H9 (cell line): ENCODE results near the gene TEX22. TPM values are rescaled to one million over a fixed set of nuclear protein-coding genes. Genes with fewer than 3 reads are reported as not detected.

Experiments
- DNase-seq: peaks from one replicate; pipeline ENCODE4 v3.0.0-alpha.2; 2017
- H2AFZ ChIP-seq: one replicate; pipeline ENCODE4 v1.6.1; 2013; ENCODE audit warnings: mild to moderate bottlenecking, low read length, control low read depth, moderate library complexity
- H2AK5ac ChIP-seq: 2 replicates; pipeline ENCODE4 v1.6.1; 2013; ENCODE audit warnings: low read length, control low read depth, mixed read lengths; ENCODE audit not compliant: insufficient read length
- H2BK120ac ChIP-seq: one replicate; pipeline ENCODE4 v1.6.1; 2013; ENCODE audit warnings: low read depth, mild to moderate bottlenecking, low read length, control low read depth, inconsistent platforms; ENCODE audit not compliant: poor library complexity, severe bottlenecking
- H2BK12ac ChIP-seq: 2 replicates; pipeline ENCODE4 v1.6.1; 2013; ENCODE audit warnings: low read length, control low read depth, mixed read lengths, low read depth; ENCODE audit not compliant: insufficient read length
- H2BK15ac ChIP-seq: 2 replicates; pipeline ENCODE4 v1.6.1; 2013; ENCODE audit warnings: low read depth, low read length, control low read depth
- H2BK20ac ChIP-seq: one replicate; pipeline ENCODE4 v1.6.1; 2013; ENCODE audit warnings: low read depth, mild to moderate bottlenecking, low read length, control low read depth, inconsistent platforms; ENCODE audit not compliant: poor library complexity, severe bottlenecking
- H2BK5ac ChIP-seq: 2 replicates; pipeline ENCODE4 v1.6.1; 2013; ENCODE audit warnings: low read length, control low read depth, mixed read lengths; ENCODE audit not compliant: insufficient read length
- H3K14ac ChIP-seq: 2 replicates; pipeline ENCODE4 v1.6.1; 2013; ENCODE audit warnings: low read length, control low read depth; ENCODE audit not compliant: insufficient read depth
- H3K18ac ChIP-seq: 2 replicates; pipeline ENCODE4 v1.6.1; 2013; ENCODE audit warnings: low read depth, mild to moderate bottlenecking, mixed read lengths, low read length, control low read depth; ENCODE audit not compliant: insufficient read length
- H3K23ac ChIP-seq: 2 replicates; pipeline ENCODE4 v1.6.1; 2013; ENCODE audit warnings: low read length, control low read depth, mixed read lengths, low read depth; ENCODE audit not compliant: insufficient read length
- H3K23me2 ChIP-seq: 2 replicates; pipeline ENCODE4 v1.6.1; 2013; ENCODE audit warnings: low read depth, mild to moderate bottlenecking, mixed read lengths, low read length, control low read depth; ENCODE audit not compliant: insufficient read length, poor library complexity, severe bottlenecking
- H3K27ac ChIP-seq: 2 replicates; pipeline ENCODE4 v1.5.1; 2013; ENCODE audit warnings: low read length, control low read depth, mixed read lengths, low read depth; ENCODE audit not compliant: insufficient read length
- H3K27me3 ChIP-seq: 2 replicates; pipeline ENCODE4 v1.6.1; 2013; ENCODE audit warnings: low read length, control low read depth, inconsistent platforms; ENCODE audit not compliant: insufficient read depth
- H3K4ac ChIP-seq: 2 replicates; pipeline ENCODE4 v1.6.1; 2013; ENCODE audit warnings: low read depth, mild to moderate bottlenecking, control low read depth, inconsistent platforms, low read length, moderate library complexity
- H3K4me1 ChIP-seq: 2 replicates; pipeline ENCODE4 v1.6.1; 2013; ENCODE audit warnings: low read length, control low read depth, inconsistent platforms; ENCODE audit not compliant: insufficient read depth
- H3K4me2 ChIP-seq: 2 replicates; pipeline ENCODE4 v1.6.1; 2013; ENCODE audit warnings: low read length, control low read depth, mixed read lengths; ENCODE audit not compliant: insufficient read length, insufficient read depth
- H3K56ac ChIP-seq: 2 replicates; pipeline ENCODE4 v1.6.1; 2013; ENCODE audit warnings: low read depth, mild to moderate bottlenecking, mixed read lengths, low read length, control low read depth; ENCODE audit not compliant: insufficient read length
- H3K79me1 ChIP-seq: 2 replicates; pipeline ENCODE4 v1.6.1; 2013; ENCODE audit warnings: low read depth, mild to moderate bottlenecking, moderate library complexity, low read length, control low read depth, inconsistent platforms; ENCODE audit not compliant: insufficient read depth, poor library complexity, severe bottlenecking
- H3K79me2 ChIP-seq: 2 replicates; pipeline ENCODE4 v1.6.1; 2013; ENCODE audit warnings: low read length, control low read depth, inconsistent platforms; ENCODE audit not compliant: insufficient read depth
- H3K9ac ChIP-seq: 2 replicates; pipeline ENCODE4 v1.6.1; 2013; ENCODE audit warnings: low read length, control low read depth, mixed read lengths; ENCODE audit not compliant: insufficient read length; ENCODE audit errors: extremely low read depth
- H3K9me3 ChIP-seq: one replicate; pipeline ENCODE4 v1.6.1; 2013; ENCODE audit warnings: low read depth, low read length, inconsistent platforms; ENCODE audit not compliant: control insufficient read depth
- H3T11ph ChIP-seq: one replicate; pipeline ENCODE4 v1.6.1; 2013; ENCODE audit warnings: mild to moderate bottlenecking, low read length, control low read depth, inconsistent platforms
- H4K20me1 ChIP-seq: one replicate; pipeline ENCODE4 v1.6.1; 2013; ENCODE audit not compliant: control insufficient read depth, insufficient read length, insufficient read depth
- H4K5ac ChIP-seq: 2 replicates; pipeline ENCODE4 v1.6.1; 2013; ENCODE audit warnings: low read depth, mild to moderate bottlenecking, mixed read lengths, low read length, control low read depth; ENCODE audit not compliant: insufficient read length
- H4K8ac ChIP-seq: replicated peaks from 2 replicates; pipeline ENCODE4 v1.6.1; 2013; ENCODE audit warnings: low read length, control low read depth, mixed read lengths, low read depth; ENCODE audit not compliant: insufficient read length
- H4K91ac ChIP-seq: 2 replicates; pipeline ENCODE4 v1.6.1; 2013; ENCODE audit warnings: low read depth, mild to moderate bottlenecking, moderate library complexity, mixed read lengths, low read length, control low read depth; ENCODE audit not compliant: insufficient read length
- H3K27ac Mint-ChIP-seq, 3 experiments: 2 replicates in 2 of 3; 3 replicates in 1 of 3; pipeline ENCODE4 v1.8.0; 2020 to 2021; ENCODE audit warnings: mixed read lengths in 3 of 3, mild to moderate bottlenecking in 1 of 3, moderate library complexity in 1 of 3
- H3K27me3 Mint-ChIP-seq: 2 replicates; pipeline ENCODE4 v1.8.0; 2021; ENCODE audit warnings: low read depth, mild to moderate bottlenecking, moderate library complexity, mixed read lengths
- H3K36me3 Mint-ChIP-seq, 3 experiments: 2 replicates in 2 of 3; 3 replicates in 1 of 3; pipeline ENCODE4 v1.8.0; 2020 to 2021; ENCODE audit warnings: low read depth in 3 of 3, mixed read lengths in 3 of 3; ENCODE audit not compliant: insufficient read depth in 1 of 3
- H3K4me1 Mint-ChIP-seq, 2 experiments: 2 replicates each; pipeline ENCODE4 v1.8.0; 2020; ENCODE audit warnings: mixed read lengths in 2 of 2
- H3K4me3 Mint-ChIP-seq, 2 experiments: 2 replicates in 1 of 2; 3 replicates in 1 of 2; pipeline ENCODE4 v1.8.0; 2020 to 2021; ENCODE audit warnings: mild to moderate bottlenecking in 2 of 2, mixed read lengths in 2 of 2, moderate library complexity in 1 of 2
- H3K9me3 Mint-ChIP-seq, 2 experiments: 2 replicates in 1 of 2; 3 replicates in 1 of 2; pipeline ENCODE4 v1.8.0; 2020; ENCODE audit warnings: mild to moderate bottlenecking in 2 of 2, mixed read lengths in 2 of 2, moderate library complexity in 1 of 2
- WGBS: extraction: QIAGEN DNeasy Blood & Tissue Kit; methylation state at CpG from one replicate; pipeline ENCODE4 v1.1.7; 2013; ENCODE audit warnings: missing lambda C conversion rate, low lambda C conversion rate, mixed read lengths; ENCODE audit not compliant: insufficient read length; ENCODE audit errors: extremely low coverage; 5-methylcytosine and 5-hydroxymethylcytosine counted together
- total RNA-seq: library from RNA; stranded (reverse); gene quantifications from 2 replicates; pipeline ENCODE4 v1.2.1, GENCODE V29; 2021
- TF ChIP-seq, protein P1 (sequence below): fragments of 200-600 bp; sonication (generic); conservative IDR thresholded peaks from 3 replicates; pipeline ENCODE4 v1.8.0; 2021; ENCODE audit warnings: antibody characterized with exemption, mild to moderate bottlenecking

Gene TEX22
- total RNA-seq, 1 experiment from 2014 or later, result 0.83 TPM

DNA sequence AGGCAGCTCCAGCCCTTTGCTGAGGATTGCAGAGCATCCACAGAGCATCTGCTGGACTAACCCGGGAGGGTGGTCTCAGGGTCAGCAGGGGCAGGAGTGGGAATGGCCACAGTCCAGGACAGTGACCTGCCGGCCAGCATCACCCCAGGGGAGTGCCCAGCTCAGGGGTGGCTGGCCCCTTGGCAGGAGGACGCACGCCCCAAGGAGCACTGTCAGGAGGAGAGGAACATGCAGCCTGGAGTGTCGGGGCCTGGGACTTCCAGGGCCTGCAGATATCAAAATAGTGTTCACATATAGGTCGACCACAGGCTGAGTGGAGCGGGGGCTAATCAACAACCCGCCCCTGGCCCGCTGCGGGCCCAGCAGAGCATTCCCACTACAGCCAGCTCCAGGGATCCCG is 33.2 kb upstream of the TEX22 start:
- no peak overlapping the region for H4K5ac ChIP-seq
- H4K8ac ChIP-seq, result no peak overlapping the region
- TF ChIP-seq, protein P1, sequence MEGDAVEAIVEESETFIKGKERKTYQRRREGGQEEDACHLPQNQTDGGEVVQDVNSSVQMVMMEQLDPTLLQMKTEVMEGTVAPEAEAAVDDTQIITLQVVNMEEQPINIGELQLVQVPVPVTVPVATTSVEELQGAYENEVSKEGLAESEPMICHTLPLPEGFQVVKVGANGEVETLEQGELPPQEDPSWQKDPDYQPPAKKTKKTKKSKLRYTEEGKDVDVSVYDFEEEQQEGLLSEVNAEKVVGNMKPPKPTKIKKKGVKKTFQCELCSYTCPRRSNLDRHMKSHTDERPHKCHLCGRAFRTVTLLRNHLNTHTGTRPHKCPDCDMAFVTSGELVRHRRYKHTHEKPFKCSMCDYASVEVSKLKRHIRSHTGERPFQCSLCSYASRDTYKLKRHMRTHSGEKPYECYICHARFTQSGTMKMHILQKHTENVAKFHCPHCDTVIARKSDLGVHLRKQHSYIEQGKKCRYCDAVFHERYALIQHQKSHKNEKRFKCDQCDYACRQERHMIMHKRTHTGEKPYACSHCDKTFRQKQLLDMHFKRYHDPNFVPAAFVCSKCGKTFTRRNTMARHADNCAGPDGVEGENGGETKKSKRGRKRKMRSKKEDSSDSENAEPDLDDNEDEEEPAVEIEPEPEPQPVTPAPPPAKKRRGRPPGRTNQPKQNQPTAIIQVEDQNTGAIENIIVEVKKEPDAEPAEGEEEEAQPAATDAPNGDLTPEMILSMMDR, result no peak
- H2AK5ac ChIP-seq, result no peak overlapping the region
- no peaks in the 10 kb centered on the region for H3K79me2 ChIP-seq
- no peak overlapping the region for H2BK120ac ChIP-seq
- H4K91ac ChIP-seq, result no peak overlapping the region
- no peak overlapping the region for H3K9ac ChIP-seq
- no peaks in the 10 kb centered on the region for H3K4me1 ChIP-seq
- H3K14ac ChIP-seq, result no peak overlapping the region; the same call in 1 of the 2 replicates
- H3K27me3 ChIP-seq, result no peaks in the 10 kb centered on the region
- no peak overlapping the region for H2AFZ ChIP-seq
- H3K56ac ChIP-seq, result no peak overlapping the region
- no peak overlapping the region for H2BK5ac ChIP-seq
- no peak overlapping the region for H3K4me2 ChIP-seq
- H3K18ac ChIP-seq, result no peak overlapping the region
- H2BK20ac ChIP-seq, result no peak overlapping the region
- no peak overlapping the region for H3T11ph ChIP-seq
- no peak overlapping the region for H3K4ac ChIP-seq
- no peaks in the 10 kb centered on the region for H3K9me3 ChIP-seq
- H3K23me2 ChIP-seq, result no peaks in the 10 kb centered on the region
- no peaks in the 10 kb centered on the region for H3K79me1 ChIP-seq
- WGBS, result no CpG with 5 or more reads among the region's 11 CpGs
- no peaks in the 10 kb centered on the region for H4K20me1 ChIP-seq
- H3K27ac ChIP-seq, result no peak overlapping the region
- no peak overlapping the region for H2BK12ac ChIP-seq
- no peak overlapping the region for H3K27ac Mint-ChIP-seq
- no peak for DNase-seq
- no peak overlapping the region for H3K23ac ChIP-seq
- no peaks in the 10 kb centered on the region for H3K9me3 Mint-ChIP-seq
- peaks cover 11% of the 10 kb centered on the region for H3K27me3 Mint-ChIP-seq
- H3K4me3 Mint-ChIP-seq, result no peak overlapping the region
- peaks cover 0 to 4% of the 10 kb centered on the region in 2 experiments; a peak in 2 of 4 replicates for H3K4me1 Mint-ChIP-seq
- no peak overlapping the region for H2BK15ac ChIP-seq
- peaks cover 7 to 16% (median 16%) of the 10 kb centered on the region in 3 experiments; a peak in 6 of 7 replicates for H3K36me3 Mint-ChIP-seq
